Adipocyte (in vitro differentiated cells): ENCODE data around the gene ADGRL3.

Source experiments
- DNase-seq: peaks from one replicate; pipeline ENCODE4 v3.0.0-alpha.2; 2015; ENCODE audit warnings: low read depth
- H3K27me3 ChIP-seq: replicated peaks from 2 replicates; pipeline ENCODE4 v1.7.0; 2013; ENCODE audit warnings: mild to moderate bottlenecking, low read length, moderate library complexity; ENCODE audit not compliant: control insufficient read depth, insufficient read depth
- H3K36me3 ChIP-seq: 2 replicates; pipeline ENCODE4 v1.7.0; 2013; ENCODE audit warnings: low read length, mild to moderate bottlenecking, moderate library complexity; ENCODE audit not compliant: control insufficient read depth, insufficient read depth, severe bottlenecking
- H3K4me1 ChIP-seq: 2 replicates; pipeline ENCODE4 v1.7.0; 2013; ENCODE audit warnings: mild to moderate bottlenecking, low read length, moderate library complexity; ENCODE audit not compliant: control insufficient read depth, insufficient read depth
- H3K4me3 ChIP-seq: 2 replicates; pipeline ENCODE4 v1.7.0; 2013; ENCODE audit warnings: mild to moderate bottlenecking, low read length, moderate library complexity
- H3K9ac ChIP-seq: 2 replicates; pipeline ENCODE4 v1.7.0; 2013; ENCODE audit warnings: mild to moderate bottlenecking, low read length, moderate library complexity
- H3K9me3 ChIP-seq: 2 replicates; pipeline ENCODE4 v1.7.0; 2013; ENCODE audit warnings: mild to moderate bottlenecking, low read length, moderate library complexity; ENCODE audit not compliant: control insufficient read depth

ADGRL3 gene

DNA sequence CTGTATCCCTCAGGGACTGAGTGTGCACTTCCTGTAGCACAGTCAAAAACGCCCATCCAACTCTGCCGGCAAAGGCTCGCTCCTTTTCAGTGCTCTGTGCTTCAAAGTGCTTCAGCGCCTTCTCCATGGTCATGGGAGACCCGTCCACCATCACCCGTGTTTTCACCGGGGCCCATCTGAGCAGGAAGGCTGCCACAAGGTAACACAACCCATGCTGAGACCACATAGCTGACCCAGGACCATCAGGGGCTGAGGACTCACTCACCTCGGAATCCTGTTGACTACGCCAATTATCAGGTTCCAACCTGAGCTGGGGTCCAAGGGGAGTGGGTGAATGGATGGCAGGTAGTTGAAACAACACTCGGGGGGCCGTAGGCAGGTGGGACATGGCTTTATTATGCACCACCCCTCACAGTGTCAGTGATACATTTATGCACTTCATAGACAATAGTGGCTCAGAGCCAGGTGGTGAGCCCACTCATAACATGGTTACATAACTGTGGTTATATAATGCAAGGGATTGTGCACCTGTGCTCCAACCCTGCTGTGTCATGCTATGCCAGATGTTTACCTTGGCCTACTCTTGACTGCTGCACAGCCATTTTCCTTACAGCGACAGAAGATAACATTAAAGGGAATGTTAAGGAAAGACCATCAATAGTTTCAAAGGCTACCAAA is 227.8 kb downstream of the ADGRL3 start:
- Histone ChIP-seq H3K36me3 (no peaks in the 10 kb centered on the region), H3K9me3 (no peaks in the 10 kb centered on the region), H3K9ac (no peak overlapping the region), H3K27me3 (no peaks in the 10 kb centered on the region), H3K4me3 (no peak overlapping the region), H3K4me1 (no peaks in the 10 kb centered on the region)
- DNase-seq = no peak

DNA sequence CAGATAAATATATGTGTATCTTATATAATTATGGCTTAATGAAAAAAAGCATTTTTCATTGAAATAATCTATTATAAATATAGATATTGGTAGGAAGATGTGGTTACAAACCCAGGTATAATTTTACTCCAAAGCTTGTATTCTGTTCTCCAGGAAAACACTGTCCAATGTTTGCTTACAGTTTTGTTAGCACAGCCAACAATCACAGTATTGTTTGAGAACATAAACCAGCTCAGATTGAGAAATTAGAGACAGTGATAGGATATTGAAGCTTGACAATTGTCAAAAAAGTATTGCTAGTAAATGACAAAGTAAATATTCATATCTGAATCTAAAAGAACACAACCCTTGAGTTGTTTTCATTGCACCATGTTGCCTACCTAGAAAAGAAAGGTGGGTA is 228.8 kb downstream of the ADGRL3 start:
- Histone ChIP-seq H3K4me1 (no peaks in the 10 kb centered on the region), H3K36me3 (no peaks in the 10 kb centered on the region), H3K27me3 (no peaks in the 10 kb centered on the region), H3K9me3 (no peaks in the 10 kb centered on the region), H3K9ac (no peak overlapping the region), H3K4me3 (no peak overlapping the region)
- no peak for DNase-seq

- no peak for DNase-seq
- H3K27me3 ChIP-seq = no peaks in the 10 kb centered on the region
- no peak overlapping the region for H3K9ac ChIP-seq
- no peak overlapping the region for H3K4me3 ChIP-seq
- no peaks in the 10 kb centered on the region for H3K4me1 ChIP-seq
- no peaks in the 10 kb centered on the region for H3K36me3 ChIP-seq
- H3K9me3 ChIP-seq = no peaks in the 10 kb centered on the region
These were observed 231.0 kb downstream of the ADGRL3 start for GRCh38 chr4:61431131-61431530.

GRCh38 chr4:61437923-61438322 is 237.8 kb downstream of the ADGRL3 start:
- DNase-seq = no peak
- Histone ChIP-seq H3K36me3 (no peaks in the 10 kb centered on the region), H3K9ac (no peak overlapping the region), H3K27me3 (no peaks in the 10 kb centered on the region), H3K4me1 (peaks cover 11% of the 10 kb centered on the region), H3K9me3 (no peaks in the 10 kb centered on the region), H3K4me3 (no peak overlapping the region)

- no peak overlapping the region for H3K4me3 ChIP-seq
- no peaks in the 10 kb centered on the region for H3K9me3 ChIP-seq
- no peak for DNase-seq
- H3K9ac ChIP-seq = no peak overlapping the region
- peaks cover 28% of the 10 kb centered on the region for H3K4me1 ChIP-seq
- no peaks in the 10 kb centered on the region for H3K36me3 ChIP-seq
- H3K27me3 ChIP-seq = no peaks in the 10 kb centered on the region
These were observed 240.2 kb downstream of the ADGRL3 start for GRCh38 chr4:61440321-61440720.

DNA sequence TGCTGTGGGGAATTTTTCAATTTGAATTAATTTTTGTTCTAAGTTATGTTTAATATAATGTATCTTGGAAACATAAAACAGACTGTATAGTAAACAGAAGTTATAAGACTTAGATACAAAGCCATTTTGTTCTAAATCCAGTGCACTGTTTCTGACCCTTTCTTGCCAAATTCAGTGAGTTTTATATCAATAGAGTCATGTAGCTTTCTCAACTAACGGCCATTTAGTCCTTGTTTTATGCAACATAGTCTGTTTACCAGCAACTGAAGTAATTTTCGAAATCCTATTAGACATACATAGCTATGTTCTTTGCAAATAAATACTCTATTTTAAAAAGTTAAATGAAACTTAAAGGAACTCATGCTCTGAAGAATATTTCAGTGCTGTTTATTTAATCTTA is 242.8 kb downstream of the ADGRL3 start:
- Histone ChIP-seq H3K4me3 (peak overlapping the region; percentile 69), H3K4me1 (peaks cover 26% of the 10 kb centered on the region), H3K36me3 (no peaks in the 10 kb centered on the region), H3K27me3 (no peaks in the 10 kb centered on the region), H3K9ac (no peak overlapping the region), H3K9me3 (no peaks in the 10 kb centered on the region)
- peak; percentile 42 for DNase-seq

DNA sequence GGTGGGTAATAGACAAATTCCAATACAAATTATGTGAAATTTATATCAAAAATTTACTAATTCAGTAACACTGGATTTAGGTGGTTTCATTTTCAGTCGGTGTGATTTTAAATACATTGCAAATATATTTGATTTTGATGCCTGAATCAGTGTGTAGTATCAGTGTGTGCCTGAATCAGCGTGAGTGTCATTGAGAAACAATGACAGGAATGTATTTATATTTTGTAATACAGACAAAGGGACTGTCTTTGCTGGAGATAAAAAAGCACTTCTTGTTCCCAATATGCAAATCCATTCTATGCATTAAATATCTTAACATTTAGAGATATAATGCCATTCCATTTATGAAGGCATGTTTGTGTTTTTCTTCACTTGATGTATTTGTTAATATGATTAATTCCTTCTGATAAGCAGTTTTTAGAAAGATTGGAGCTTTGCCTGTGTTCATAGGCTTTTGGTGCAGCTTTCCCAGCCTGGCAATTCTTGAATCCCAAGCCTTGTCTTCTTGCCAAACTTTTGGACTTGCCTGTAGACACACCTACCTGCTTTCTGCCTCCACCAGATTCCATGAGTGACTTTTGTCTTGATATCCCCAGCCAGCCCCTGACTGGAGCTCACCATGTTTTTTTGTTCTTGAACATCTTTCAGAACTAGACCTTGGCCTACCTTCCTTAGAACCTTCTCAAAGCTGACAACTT is 243.8 kb downstream of the ADGRL3 start:
- Histone ChIP-seq H3K4me3 (peak overlapping the region; percentile 69), H3K4me1 (peaks cover 26% of the 10 kb centered on the region), H3K27me3 (no peaks in the 10 kb centered on the region), H3K36me3 (no peaks in the 10 kb centered on the region), H3K9ac (peak overlapping the region; percentile 70), H3K9me3 (no peaks in the 10 kb centered on the region)
- DNase-seq = peak; percentile 65

DNA sequence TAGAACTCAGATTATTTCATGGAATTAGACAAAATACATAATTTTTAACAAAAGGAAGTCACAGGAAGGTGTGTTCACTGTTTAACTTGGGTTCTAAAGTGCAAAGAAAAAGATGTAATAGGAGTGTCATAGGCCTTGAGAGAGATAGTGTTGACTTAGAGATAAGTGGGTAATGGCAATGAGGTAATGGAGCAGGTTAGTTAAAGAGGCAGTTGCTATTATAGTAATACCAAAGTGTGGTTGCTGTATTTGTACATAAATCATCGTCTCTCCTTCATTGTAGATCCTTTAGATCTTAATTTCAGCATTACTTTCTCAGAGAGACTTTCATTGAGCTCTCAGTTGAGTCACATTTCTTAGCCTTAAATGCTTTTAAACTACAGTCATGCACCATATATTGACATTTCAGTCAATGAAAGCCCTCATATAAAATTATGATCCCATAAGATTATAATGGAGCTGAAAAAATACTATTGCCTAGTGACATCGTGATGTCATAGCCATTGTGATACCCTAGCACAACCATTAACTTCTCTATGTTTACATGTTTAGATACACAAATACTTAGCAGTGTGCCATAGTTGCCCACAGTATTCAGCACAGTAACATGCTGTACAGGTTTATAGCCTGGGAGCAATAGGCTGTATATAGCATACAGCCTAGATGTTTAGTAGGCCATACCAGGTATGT is 245.4 kb downstream of the ADGRL3 start:
- H3K27me3 ChIP-seq = no peaks in the 10 kb centered on the region
- no peak overlapping the region for H3K4me3 ChIP-seq
- H3K9ac ChIP-seq = no peak overlapping the region
- no peaks in the 10 kb centered on the region for H3K36me3 ChIP-seq
- peaks cover 26% of the 10 kb centered on the region for H3K4me1 ChIP-seq
- DNase-seq = no peak
- no peaks in the 10 kb centered on the region for H3K9me3 ChIP-seq

DNA sequence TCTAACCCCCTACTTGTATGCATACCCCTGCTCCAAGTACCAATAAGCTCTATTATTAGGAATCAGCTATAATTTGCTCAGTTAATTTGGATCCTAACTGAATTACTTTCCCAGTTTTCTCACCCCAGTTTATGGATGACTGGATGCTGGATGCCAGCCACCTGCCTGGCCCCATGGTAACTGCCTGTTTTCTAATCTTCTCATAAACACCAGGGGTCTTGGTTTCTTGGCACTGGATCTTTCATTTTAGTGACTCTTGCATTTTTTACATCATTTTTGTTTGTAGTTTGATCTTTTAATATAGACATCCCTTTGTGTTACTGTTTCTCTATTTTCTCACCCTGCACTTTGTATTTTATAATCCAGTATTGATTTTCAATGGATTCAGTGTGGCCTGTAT is 246.8 kb downstream of the ADGRL3 start:
- Histone ChIP-seq H3K36me3 (no peaks in the 10 kb centered on the region), H3K9me3 (no peaks in the 10 kb centered on the region), H3K4me3 (no peak overlapping the region), H3K4me1 (peaks cover 26% of the 10 kb centered on the region), H3K9ac (no peak overlapping the region), H3K27me3 (no peaks in the 10 kb centered on the region)
- no peak for DNase-seq

GRCh38 chr4:61447918-61448317 is 247.8 kb downstream of the ADGRL3 start:
- no peak for DNase-seq
- H3K4me3 ChIP-seq = no peak overlapping the region
- H3K27me3 ChIP-seq = no peaks in the 10 kb centered on the region
- peaks cover 17% of the 10 kb centered on the region for H3K4me1 ChIP-seq
- no peaks in the 10 kb centered on the region for H3K9me3 ChIP-seq
- no peaks in the 10 kb centered on the region for H3K36me3 ChIP-seq
- H3K9ac ChIP-seq = no peak overlapping the region

- no peaks in the 10 kb centered on the region for H3K4me1 ChIP-seq
These were observed 251.8 kb downstream of the ADGRL3 start for GRCh38 chr4:61451935-61452334.

More at GRCh38 chr4:61451935-61452334, 251.8 kb downstream of the ADGRL3 start:
- Histone ChIP-seq H3K36me3 (no peaks in the 10 kb centered on the region), H3K9ac (no peak overlapping the region), H3K9me3 (no peaks in the 10 kb centered on the region), H3K27me3 (no peaks in the 10 kb centered on the region), H3K4me3 (no peak overlapping the region)
- DNase-seq = no peak
